ENCODE results near the gene VSIG2. TPM values are rescaled to one million over a fixed set of nuclear protein-coding genes. Genes with fewer than 3 reads are reported as not detected.

Gene VSIG2
- total and polyA plus RNA-seq, 9 donors = 0.30 to 27.1 (median 1.2) TPM; not detected in 1

DNA sequence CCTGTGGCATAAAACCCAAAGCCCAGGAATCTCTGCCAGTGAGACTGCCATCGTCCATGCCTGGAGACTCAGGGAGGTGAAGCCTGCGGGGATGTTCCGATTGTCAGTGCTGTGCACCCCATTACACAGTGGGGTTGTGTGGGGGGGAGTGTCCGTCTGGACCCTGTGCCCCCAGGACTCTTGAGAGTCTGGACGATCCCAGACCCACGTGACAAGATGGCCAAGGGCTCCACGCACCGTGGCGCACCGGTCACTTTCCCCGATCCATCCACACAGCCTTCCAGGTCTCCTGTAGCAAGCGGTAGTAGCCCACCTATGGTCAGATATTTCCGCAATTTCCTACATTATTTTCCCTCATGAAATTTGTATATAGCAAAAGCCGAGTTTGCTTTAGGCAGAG is 33.3 kb downstream of the VSIG2 start:
- H3K27ac ChIP-seq = no peak overlapping the region
- H3K4me1 ChIP-seq (ENCODE audit: insufficient read depth) = no peaks in the 10 kb centered on the region
- no peaks in the 10 kb centered on the region for H3K36me3 ChIP-seq
- WGBS, 3 donors = 19 to 30% (median 28%) methylated on average over 14 of the region's 14 CpGs
- DNase-seq = no peak
- H3K4me3 ChIP-seq = no peak overlapping the region
- H3K27me3 ChIP-seq = no peaks in the 10 kb centered on the region
- TF ChIP-seq CTCF (IDR thresholded peaks at IDR 0.05) (no peak), EP300 (IDR thresholded peaks at IDR 0.05) (no peak), POLR2A (IDR thresholded peaks at IDR 0.05) (no peak)
- intact Hi-C loops (cut with DNase I) = no loop called here
- H3K9me3 ChIP-seq = no peaks in the 10 kb centered on the region

- intact Hi-C loops (cut with DNase I) = no loop called here
- Histone ChIP-seq H3K27ac (peak overlapping the region in 1 of 2 donors; percentile 13), H3K27me3 (no peaks in the 10 kb centered on the region), H3K9me3 (no peaks in the 10 kb centered on the region), H3K4me3 (peak overlapping the region; percentile 41), H3K4me1 (ENCODE audit: insufficient read depth) (no peaks in the 10 kb centered on the region), H3K36me3 (no peaks in the 10 kb centered on the region)
- TF ChIP-seq POLR2A (IDR thresholded peaks at IDR 0.05) = no peak
- TF ChIP-seq CTCF (IDR thresholded peaks at IDR 0.05) = no peak
- TF ChIP-seq EP300 (IDR thresholded peaks at IDR 0.05) = no peak
- 0 to 1% (median 1%) methylated on average over 45 of the region's 45 CpGs for WGBS, 3 donors
- peak in 3 of 5 donors; percentile 22 to 40 (median 23) for DNase-seq
These were observed 34.0 kb downstream of the VSIG2 start for GRCh38 chr11:124717786-124718651.

DNA sequence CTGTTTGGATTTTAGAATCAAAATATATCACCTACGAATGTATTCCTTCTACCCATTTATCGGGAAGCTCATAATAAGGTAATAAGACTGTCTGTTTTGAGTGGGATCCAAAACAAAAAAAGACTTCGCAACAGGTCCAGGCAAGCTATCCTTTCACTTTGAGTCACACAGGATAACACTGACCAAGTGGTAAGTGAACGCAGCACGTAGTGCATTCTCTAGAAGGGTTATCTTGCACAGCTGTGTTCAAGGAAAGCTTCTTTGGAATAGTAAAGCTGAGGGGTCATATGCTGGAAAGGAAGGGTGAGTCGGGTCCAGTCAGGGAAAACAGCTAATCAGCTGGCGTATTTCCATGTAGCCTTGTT is 34.7 kb downstream of the VSIG2 start:
- WGBS, 3 donors = 10 to 17% (median 13%) methylated on average over 7 of the region's 7 CpGs
- no peaks in the 10 kb centered on the region for H3K4me1 ChIP-seq (ENCODE audit: insufficient read depth)
- no peaks in the 10 kb centered on the region for H3K36me3 ChIP-seq
- intact Hi-C loops (cut with DNase I) = no loop called here
- H3K27ac ChIP-seq = peak overlapping the region in 1 of 2 donors; percentile 13
- DNase-seq = no peak
- no peaks in the 10 kb centered on the region for H3K9me3 ChIP-seq
- TF ChIP-seq CTCF (IDR thresholded peaks at IDR 0.05) = no peak
- no peak for TF ChIP-seq POLR2A (IDR thresholded peaks at IDR 0.05)
- TF ChIP-seq EP300 (IDR thresholded peaks at IDR 0.05) = no peak
- H3K4me3 ChIP-seq = no peak overlapping the region
- H3K27me3 ChIP-seq = no peaks in the 10 kb centered on the region

- no peaks in the 10 kb centered on the region for H3K27me3 ChIP-seq
These were observed 35.5 kb downstream of the VSIG2 start for GRCh38 chr11:124716591-124716990.

More at GRCh38 chr11:124716591-124716990, 35.5 kb downstream of the VSIG2 start:
- DNase-seq = no peak
- H3K4me3 ChIP-seq = no peak overlapping the region
- no peaks in the 10 kb centered on the region for H3K4me1 ChIP-seq (ENCODE audit: insufficient read depth)
- intact Hi-C loops (cut with DNase I) = no loop called here
- TF ChIP-seq CTCF (IDR thresholded peaks at IDR 0.05) = no peak
- TF ChIP-seq POLR2A (IDR thresholded peaks at IDR 0.05) = no peak
- TF ChIP-seq EP300 (IDR thresholded peaks at IDR 0.05) = no peak
- no peak overlapping the region for H3K27ac ChIP-seq
- 57 to 84% (median 66%) methylated on average over 3 of the region's 3 CpGs for WGBS, 3 donors
- H3K9me3 ChIP-seq = no peaks in the 10 kb centered on the region
- H3K36me3 ChIP-seq = no peaks in the 10 kb centered on the region
